Breast epithelium (tissue), 3 donors: ENCODE measurements around the gene PPP1R3D.

Experiments
- POLR2A ChIP-seq: fragments of 450-650 bp; IDR thresholded peaks from one replicate; pipeline ENCODE4 v1.6.1; 2016; ENCODE audit warnings: antibody characterized with exemption, mild to moderate bottlenecking, moderate library complexity
- POLR2AphosphoS5 ChIP-seq, 3 donors: sonication (generic); formaldehyde crosslinking; IDR thresholded peaks; one replicate each; pipeline ENCODE4 v1.6.1; 2017; ENCODE audit warnings: antibody characterized with exemption in 3 of 3
- TF ChIP-seq, protein P1 (sequence below), 3 donors: fragments of 450-650 bp; IDR thresholded peaks; one replicate each; pipeline ENCODE4 v1.5.1; 2016 to 2017; ENCODE audit warnings: antibody characterized with exemption in 3 of 3, mild to moderate bottlenecking in 3 of 3, moderate library complexity in 3 of 3

DNA sequence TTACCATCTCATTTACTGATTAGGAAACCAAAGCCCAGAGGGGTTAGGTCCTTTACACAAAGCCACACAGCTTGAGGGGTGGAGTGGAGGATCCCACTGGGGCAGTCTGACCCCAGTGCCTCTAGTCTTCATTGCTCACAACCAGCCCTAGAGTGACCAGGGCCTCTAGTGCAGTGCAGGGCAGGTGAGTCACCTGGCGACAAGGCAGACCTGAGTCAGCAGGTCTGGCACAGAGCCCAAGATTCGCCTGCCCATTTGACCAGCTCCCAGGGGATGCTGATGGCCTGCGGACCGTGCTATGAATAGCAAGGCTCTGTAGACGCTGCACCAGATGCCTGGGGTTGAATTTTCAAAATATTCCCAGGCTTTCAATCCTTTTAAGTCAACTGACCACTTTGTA lies 48.0 kb upstream of the PPP1R3D start:
- TF ChIP-seq, protein P1, sequence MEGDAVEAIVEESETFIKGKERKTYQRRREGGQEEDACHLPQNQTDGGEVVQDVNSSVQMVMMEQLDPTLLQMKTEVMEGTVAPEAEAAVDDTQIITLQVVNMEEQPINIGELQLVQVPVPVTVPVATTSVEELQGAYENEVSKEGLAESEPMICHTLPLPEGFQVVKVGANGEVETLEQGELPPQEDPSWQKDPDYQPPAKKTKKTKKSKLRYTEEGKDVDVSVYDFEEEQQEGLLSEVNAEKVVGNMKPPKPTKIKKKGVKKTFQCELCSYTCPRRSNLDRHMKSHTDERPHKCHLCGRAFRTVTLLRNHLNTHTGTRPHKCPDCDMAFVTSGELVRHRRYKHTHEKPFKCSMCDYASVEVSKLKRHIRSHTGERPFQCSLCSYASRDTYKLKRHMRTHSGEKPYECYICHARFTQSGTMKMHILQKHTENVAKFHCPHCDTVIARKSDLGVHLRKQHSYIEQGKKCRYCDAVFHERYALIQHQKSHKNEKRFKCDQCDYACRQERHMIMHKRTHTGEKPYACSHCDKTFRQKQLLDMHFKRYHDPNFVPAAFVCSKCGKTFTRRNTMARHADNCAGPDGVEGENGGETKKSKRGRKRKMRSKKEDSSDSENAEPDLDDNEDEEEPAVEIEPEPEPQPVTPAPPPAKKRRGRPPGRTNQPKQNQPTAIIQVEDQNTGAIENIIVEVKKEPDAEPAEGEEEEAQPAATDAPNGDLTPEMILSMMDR (IDR thresholded peaks at IDR 0.05), result no peak
- TF ChIP-seq POLR2A (no peak), POLR2AphosphoS5 (IDR thresholded peaks at IDR 0.05) (no peak)
